Transverse colon (tissue), 3 donors: Measurements from ENCODE around the gene C15orf61.

Experiments used
- EP300 ChIP-seq: sonication (generic); formaldehyde crosslinking; IDR thresholded peaks from one replicate; pipeline ENCODE4 v1.6.1; 2017; ENCODE audit warnings: antibody characterized with exemption, low read depth
- POLR2A ChIP-seq: fragments of 450-650 bp; IDR thresholded peaks from one replicate; pipeline ENCODE4 v1.6.1; 2016; ENCODE audit warnings: antibody characterized with exemption, mild to moderate bottlenecking, moderate library complexity
- TF ChIP-seq, protein P1 (sequence below), 5 experiments: fragments of 200-600 bp in 3 of 5; fragments of 450-650 bp in 2 of 5; sonication (generic) in 3 of 5; IDR thresholded peaks; 1 replicate in 2 of 5; 2 replicates in 3 of 5; pipeline ENCODE4 v1.5.1; 2016 to 2017; ENCODE audit warnings: antibody characterized with exemption in 5 of 5, inconsistent platforms in 3 of 5, mild to moderate bottlenecking in 2 of 5, moderate library complexity in 1 of 5

- TF ChIP-seq POLR2A (no peak), EP300 (no peak)
- TF ChIP-seq, protein P1, sequence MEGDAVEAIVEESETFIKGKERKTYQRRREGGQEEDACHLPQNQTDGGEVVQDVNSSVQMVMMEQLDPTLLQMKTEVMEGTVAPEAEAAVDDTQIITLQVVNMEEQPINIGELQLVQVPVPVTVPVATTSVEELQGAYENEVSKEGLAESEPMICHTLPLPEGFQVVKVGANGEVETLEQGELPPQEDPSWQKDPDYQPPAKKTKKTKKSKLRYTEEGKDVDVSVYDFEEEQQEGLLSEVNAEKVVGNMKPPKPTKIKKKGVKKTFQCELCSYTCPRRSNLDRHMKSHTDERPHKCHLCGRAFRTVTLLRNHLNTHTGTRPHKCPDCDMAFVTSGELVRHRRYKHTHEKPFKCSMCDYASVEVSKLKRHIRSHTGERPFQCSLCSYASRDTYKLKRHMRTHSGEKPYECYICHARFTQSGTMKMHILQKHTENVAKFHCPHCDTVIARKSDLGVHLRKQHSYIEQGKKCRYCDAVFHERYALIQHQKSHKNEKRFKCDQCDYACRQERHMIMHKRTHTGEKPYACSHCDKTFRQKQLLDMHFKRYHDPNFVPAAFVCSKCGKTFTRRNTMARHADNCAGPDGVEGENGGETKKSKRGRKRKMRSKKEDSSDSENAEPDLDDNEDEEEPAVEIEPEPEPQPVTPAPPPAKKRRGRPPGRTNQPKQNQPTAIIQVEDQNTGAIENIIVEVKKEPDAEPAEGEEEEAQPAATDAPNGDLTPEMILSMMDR (IDR thresholded peaks at IDR 0.05): no peak
Measured at GRCh38 chr15:67524235-67524634, 3.3 kb downstream of the C15orf61 start.
